Measurements from ENCODE around the gene THUMPD1. TPM values are rescaled to one million over a fixed set of nuclear protein-coding genes. Genes with fewer than 3 reads are reported as not detected.

THUMPD1 gene
- total RNA-seq: 100 to 1,000 TPM in 2 of 4 donors, 10 to 100 TPM in 2; 59.6 to 120 (median 91.8) TPM

GRCh38 chr16:20741554-20742285 lies at the start of gene THUMPD1:
THUMPD1 (minus strand) TSS chr16:20741818; CDS start chr16:20741739, 79 bp downstream.
- TF ChIP-seq EP300 (IDR thresholded peaks at IDR 0.05): no peak
- TF ChIP-seq POLR2AphosphoS5 (IDR thresholded peaks at IDR 0.05): peak; percentile 99
- peak; percentile 84 to 89 for TF ChIP-seq POLR2A (IDR thresholded peaks at IDR 0.05)
- peak in 2 of 4 experiments; percentile 12 to 20 for TF ChIP-seq CTCF (IDR thresholded peaks at IDR 0.05)
- H3K9me3 ChIP-seq: no peaks in the 10 kb centered on the region
- peak within 1 kb of the TSS; percentile 55 to 85 for H3K4me3 ChIP-seq
- H3K27me3 ChIP-seq: no peaks in the 10 kb centered on the region
- peaks cover 0 to 34% (median 10%) of the 10 kb centered on the region in 3 donors for H3K4me1 ChIP-seq
- H3K27ac ChIP-seq: peak within 1 kb of the TSS; percentile 74 to 98 (median 95)
- peak; percentile 97 for ATAC-seq
- H3K36me3 ChIP-seq: peaks cover 0 to 30% of the 10 kb centered on the region in 2 donors
- 48 to 80% methylated on average over 1 to 3 of the region's 42 CpGs for WGBS, 2 donors (ENCODE audit: low coverage in 1 of 2)

- Histone ChIP-seq H3K4me1 (no peaks in the 10 kb centered on the region), H3K9me3 (no peaks in the 10 kb centered on the region), H3K36me3 (no peaks in the 10 kb centered on the region), H3K27ac (no peak overlapping the region), H3K4me3 (no peak overlapping the region), H3K27me3 (no peaks in the 10 kb centered on the region)
- no peak for ATAC-seq
- TF ChIP-seq CTCF (IDR thresholded peaks at IDR 0.05): no peak
- TF ChIP-seq POLR2A (IDR thresholded peaks at IDR 0.05): no peak
- no peak for TF ChIP-seq EP300 (IDR thresholded peaks at IDR 0.05)
- TF ChIP-seq POLR2AphosphoS5 (IDR thresholded peaks at IDR 0.05): no peak
These were observed 47.5 kb upstream of the THUMPD1 start for GRCh38 chr16:20789130-20789529.

- Histone ChIP-seq H3K9me3 (no peaks in the 10 kb centered on the region), H3K4me3 (no peak overlapping the region), H3K36me3 (peaks cover 0 to 11% of the 10 kb centered on the region in 2 donors), H3K27ac (no peak overlapping the region), H3K27me3 (no peaks in the 10 kb centered on the region), H3K4me1 (no peaks in the 10 kb centered on the region)
- ATAC-seq: no peak
- no peak for TF ChIP-seq POLR2AphosphoS5 (IDR thresholded peaks at IDR 0.05)
- no peak for TF ChIP-seq POLR2A (IDR thresholded peaks at IDR 0.05)
- no peak for TF ChIP-seq CTCF (IDR thresholded peaks at IDR 0.05)
- no peak for TF ChIP-seq EP300 (IDR thresholded peaks at IDR 0.05)
These were observed 42.6 kb upstream of the THUMPD1 start for GRCh38 chr16:20784204-20784603.

GRCh38 chr16:20782470-20782869 lies 40.9 kb upstream of the THUMPD1 start:
- Histone ChIP-seq H3K9me3 (no peaks in the 10 kb centered on the region), H3K27me3 (no peaks in the 10 kb centered on the region), H3K4me1 (no peaks in the 10 kb centered on the region), H3K36me3 (peaks cover 0 to 14% of the 10 kb centered on the region in 2 donors), H3K4me3 (no peak overlapping the region), H3K27ac (no peak overlapping the region)
- TF ChIP-seq CTCF (IDR thresholded peaks at IDR 0.05) (no peak), POLR2AphosphoS5 (IDR thresholded peaks at IDR 0.05) (no peak), EP300 (IDR thresholded peaks at IDR 0.05) (no peak), POLR2A (IDR thresholded peaks at IDR 0.05) (no peak)
- ATAC-seq: no peak
- WGBS, 2 donors (ENCODE audit: low coverage in 1 of 2): 92% methylated on average over 2 of the region's 2 CpGs; no CpG with 5 or more reads in 1 of the 2 donors

GRCh38 chr16:20781697-20782096 lies 40.1 kb upstream of the THUMPD1 start:
- ATAC-seq: no peak
- Histone ChIP-seq H3K27me3 (no peaks in the 10 kb centered on the region), H3K27ac (no peak overlapping the region), H3K9me3 (no peaks in the 10 kb centered on the region), H3K36me3 (peaks cover 0 to 14% of the 10 kb centered on the region in 2 donors), H3K4me3 (no peak overlapping the region), H3K4me1 (no peaks in the 10 kb centered on the region)
- WGBS, 2 donors (ENCODE audit: low coverage in 1 of 2): 22 to 67% methylated on average over 1 of the region's 1 CpG
- TF ChIP-seq POLR2A (IDR thresholded peaks at IDR 0.05) (no peak), EP300 (IDR thresholded peaks at IDR 0.05) (no peak), CTCF (IDR thresholded peaks at IDR 0.05) (no peak), POLR2AphosphoS5 (IDR thresholded peaks at IDR 0.05) (no peak)
